ENCODE results near the gene LPCAT4. TPM values are rescaled to one million over a fixed set of nuclear protein-coding genes. Genes with fewer than 3 reads are reported as not detected.
A peak's percentile ranks its signal among the peaks of the same experiment; 100 is the strongest.
"Not testable (repeated sequence)": the region's sequence is repeated elsewhere in the genome, so short reads cannot be mapped to it uniquely, and the experiment has no call there.

The LPCAT4 gene
- total RNA-seq: 95.6 and 172 TPM in 2 replicates
- 162 and 285 TPM in 2 replicates for polyA plus RNA-seq

GRCh38 chr15:34367101-34368081 lies at the start of gene LPCAT4:
Gene LPCAT4 (minus strand): TSS chr15:34367196. CDS start chr15:34367100, 96 bp downstream.
- H3K27ac ChIP-seq: peak within 1 kb of the TSS; percentile 95
- H3K4me1 ChIP-seq (ENCODE audit: low read depth): peaks cover 13% of the 10 kb centered on the region
- H3K36me3 ChIP-seq: peaks cover 3% of the 10 kb centered on the region
- H3K27me3 ChIP-seq: no peaks in the 10 kb centered on the region
- TF ChIP-seq CTCF (IDR thresholded peaks at IDR 0.05; ENCODE audit: low read depth, low read length): peak; percentile 89
- H3K9me3 ChIP-seq (ENCODE audit: low read depth): no peaks in the 10 kb centered on the region
- H3K4me3 ChIP-seq: peak within 1 kb of the TSS; percentile 90
- peak; percentile 90 to 94 for DNase-seq (ENCODE audit: low read depth in 1 of 2, low spot score in 1 of 2)

GRCh38 chr15:34409511-34409910 lies 42.5 kb upstream of the LPCAT4 start:
- not testable (repeated sequence) for H3K27me3 ChIP-seq; H3K27ac ChIP-seq; H3K9me3 ChIP-seq (ENCODE audit: low read depth); DNase-seq (ENCODE audit: low read depth in 1 of 2, low spot score in 1 of 2); H3K4me3 ChIP-seq; H3K4me1 ChIP-seq (ENCODE audit: low read depth); H3K36me3 ChIP-seq

GRCh38 chr15:34408973-34409372 lies 42.0 kb upstream of the LPCAT4 start:
- H3K9me3 ChIP-seq (ENCODE audit: low read depth); H3K27me3 ChIP-seq; H3K4me1 ChIP-seq (ENCODE audit: low read depth); H3K27ac ChIP-seq; H3K36me3 ChIP-seq; DNase-seq (ENCODE audit: low read depth in 1 of 2, low spot score in 1 of 2); H3K4me3 ChIP-seq: not testable (repeated sequence)

GRCh38 chr15:34403899-34404298 lies 36.9 kb upstream of the LPCAT4 start:
- H3K27me3 ChIP-seq; H3K4me1 ChIP-seq (ENCODE audit: low read depth); H3K9me3 ChIP-seq (ENCODE audit: low read depth); H3K4me3 ChIP-seq; H3K36me3 ChIP-seq; H3K27ac ChIP-seq; DNase-seq (ENCODE audit: low read depth in 1 of 2, low spot score in 1 of 2): not testable (repeated sequence)

GRCh38 chr15:34403160-34403598 lies 36.2 kb upstream of the LPCAT4 start:
- H3K4me3 ChIP-seq; H3K27me3 ChIP-seq; DNase-seq (ENCODE audit: low read depth in 1 of 2, low spot score in 1 of 2); H3K27ac ChIP-seq; H3K4me1 ChIP-seq (ENCODE audit: low read depth); H3K36me3 ChIP-seq; H3K9me3 ChIP-seq (ENCODE audit: low read depth): not testable (repeated sequence)

- H3K9me3 ChIP-seq (ENCODE audit: low read depth); H3K27ac ChIP-seq; H3K27me3 ChIP-seq; H3K4me3 ChIP-seq; DNase-seq (ENCODE audit: low read depth in 1 of 2, low spot score in 1 of 2); H3K36me3 ChIP-seq; H3K4me1 ChIP-seq (ENCODE audit: low read depth): not testable (repeated sequence)
Measured at GRCh38 chr15:34397637-34398259, 30.8 kb upstream of the LPCAT4 start.

- H3K4me3 ChIP-seq; H3K4me1 ChIP-seq (ENCODE audit: low read depth); H3K27ac ChIP-seq; DNase-seq (ENCODE audit: low read depth in 1 of 2, low spot score in 1 of 2); H3K36me3 ChIP-seq; H3K27me3 ChIP-seq; H3K9me3 ChIP-seq (ENCODE audit: low read depth): not testable (repeated sequence)
Measured at GRCh38 chr15:34392981-34393380, 26.0 kb upstream of the LPCAT4 start.

- not testable (repeated sequence) for DNase-seq (ENCODE audit: low read depth in 1 of 2, low spot score in 1 of 2); H3K36me3 ChIP-seq; H3K27ac ChIP-seq; H3K4me1 ChIP-seq (ENCODE audit: low read depth); H3K9me3 ChIP-seq (ENCODE audit: low read depth); H3K27me3 ChIP-seq; H3K4me3 ChIP-seq
Measured at GRCh38 chr15:34389594-34390086, 22.6 kb upstream of the LPCAT4 start.

- not testable (repeated sequence) for H3K4me1 ChIP-seq (ENCODE audit: low read depth); H3K4me3 ChIP-seq; DNase-seq (ENCODE audit: low read depth in 1 of 2, low spot score in 1 of 2); H3K36me3 ChIP-seq; H3K27me3 ChIP-seq; H3K9me3 ChIP-seq (ENCODE audit: low read depth); H3K27ac ChIP-seq
Measured at GRCh38 chr15:34381829-34382521, 15.0 kb upstream of the LPCAT4 start.

GRCh38 chr15:34380491-34380890 lies 13.5 kb upstream of the LPCAT4 start:
- not testable (repeated sequence) for H3K9me3 ChIP-seq (ENCODE audit: low read depth); H3K4me3 ChIP-seq; H3K27me3 ChIP-seq; H3K36me3 ChIP-seq; DNase-seq (ENCODE audit: low read depth in 1 of 2, low spot score in 1 of 2); H3K27ac ChIP-seq; H3K4me1 ChIP-seq (ENCODE audit: low read depth)
